Mucosa of rectum (tissue), 2 donors: ENCODE measurements around the gene MPZL1.

ENCODE experiments used
- H3K27ac ChIP-seq, 2 donors: one replicate each; pipeline ENCODE4 v1.7.0; 2013; ENCODE audit warnings: inconsistent platforms in 2 of 2, low read depth in 2 of 2, low read length in 2 of 2
- H3K27me3 ChIP-seq, 2 donors: one replicate each; pipeline ENCODE4 v1.7.0; 2013; ENCODE audit warnings: low read length in 2 of 2; ENCODE audit not compliant: control insufficient read depth in 2 of 2, insufficient read depth in 2 of 2
- H3K36me3 ChIP-seq, 2 donors: one replicate each; pipeline ENCODE4 v1.7.0; 2013; ENCODE audit warnings: low read length in 2 of 2; ENCODE audit not compliant: control insufficient read depth in 2 of 2, insufficient read depth in 2 of 2
- H3K4me1 ChIP-seq, 2 donors: one replicate each; pipeline ENCODE4 v1.7.0; 2013; ENCODE audit warnings: low read length in 2 of 2, mild to moderate bottlenecking in 1 of 2; ENCODE audit not compliant: control insufficient read depth in 2 of 2, insufficient read depth in 2 of 2
- H3K4me3 ChIP-seq, 2 donors: one replicate each; pipeline ENCODE4 v1.7.0; 2013; ENCODE audit warnings: low read length in 2 of 2
- H3K9ac ChIP-seq, 2 donors: one replicate each; pipeline ENCODE4 v1.7.0; 2013; ENCODE audit warnings: low read length in 2 of 2, low read depth in 1 of 2, mild to moderate bottlenecking in 1 of 2
- H3K9me3 ChIP-seq, 2 donors: one replicate each; pipeline ENCODE4 v1.7.0; 2013; ENCODE audit warnings: low read length in 2 of 2; ENCODE audit not compliant: control insufficient read depth in 2 of 2
- donor health status: healthy.
- donor health status: Normal muscosa, but diverticular disease.

Gene MPZL1

DNA sequence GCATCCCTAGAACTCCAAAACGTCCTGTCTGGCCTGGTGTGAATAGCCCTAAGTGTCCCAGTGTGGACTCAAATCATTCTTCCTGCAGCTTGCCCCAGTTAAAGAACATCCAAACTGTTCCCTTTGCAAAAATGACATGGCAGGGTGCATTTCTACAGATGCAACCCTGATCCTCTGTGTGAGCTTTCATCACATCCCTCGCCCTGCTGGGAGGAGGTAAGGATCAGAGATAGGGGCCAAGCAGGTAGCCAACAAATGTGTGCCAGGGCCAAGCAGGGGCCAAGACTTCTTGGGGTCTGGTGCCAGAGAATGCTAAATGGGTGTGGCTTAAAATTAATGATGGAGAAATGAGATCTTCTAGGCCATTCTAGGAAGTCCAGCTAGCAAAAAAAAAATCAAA lies 27.1 kb upstream of the MPZL1 start:
- H3K9me3 ChIP-seq: no peaks in the 10 kb centered on the region
- no peaks in the 10 kb centered on the region for H3K27me3 ChIP-seq
- no peak overlapping the region for H3K4me3 ChIP-seq
- H3K4me1 ChIP-seq: no peaks in the 10 kb centered on the region
- H3K36me3 ChIP-seq: peaks cover 6 to 53% of the 10 kb centered on the region in 2 donors
- no peak overlapping the region for H3K27ac ChIP-seq
- no peak overlapping the region for H3K9ac ChIP-seq

DNA sequence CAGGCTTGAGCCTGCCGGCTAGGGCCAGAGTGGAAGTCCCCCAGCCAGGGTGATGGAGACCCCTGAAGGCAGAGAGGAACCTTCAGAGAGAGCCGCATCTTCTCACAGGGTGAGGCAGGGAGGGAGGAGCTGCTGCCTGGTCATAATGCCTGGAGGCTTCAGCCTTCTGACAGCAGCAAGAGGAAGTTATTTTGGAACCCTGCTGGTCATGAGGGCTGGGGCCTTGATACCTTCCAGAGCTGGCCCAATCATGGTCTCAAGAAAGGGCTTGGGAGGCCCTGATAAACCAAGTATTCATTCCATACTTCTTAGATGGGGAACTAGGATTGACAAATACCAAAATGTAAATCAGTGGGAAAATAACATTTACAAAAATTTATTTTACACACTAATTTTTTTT lies 26.6 kb upstream of the MPZL1 start:
- no peaks in the 10 kb centered on the region for H3K9me3 ChIP-seq
- no peak overlapping the region for H3K27ac ChIP-seq
- peaks cover 6 to 52% of the 10 kb centered on the region in 2 donors for H3K36me3 ChIP-seq
- no peak overlapping the region for H3K9ac ChIP-seq
- no peaks in the 10 kb centered on the region for H3K4me1 ChIP-seq
- H3K4me3 ChIP-seq: no peak overlapping the region
- H3K27me3 ChIP-seq: no peaks in the 10 kb centered on the region

DNA sequence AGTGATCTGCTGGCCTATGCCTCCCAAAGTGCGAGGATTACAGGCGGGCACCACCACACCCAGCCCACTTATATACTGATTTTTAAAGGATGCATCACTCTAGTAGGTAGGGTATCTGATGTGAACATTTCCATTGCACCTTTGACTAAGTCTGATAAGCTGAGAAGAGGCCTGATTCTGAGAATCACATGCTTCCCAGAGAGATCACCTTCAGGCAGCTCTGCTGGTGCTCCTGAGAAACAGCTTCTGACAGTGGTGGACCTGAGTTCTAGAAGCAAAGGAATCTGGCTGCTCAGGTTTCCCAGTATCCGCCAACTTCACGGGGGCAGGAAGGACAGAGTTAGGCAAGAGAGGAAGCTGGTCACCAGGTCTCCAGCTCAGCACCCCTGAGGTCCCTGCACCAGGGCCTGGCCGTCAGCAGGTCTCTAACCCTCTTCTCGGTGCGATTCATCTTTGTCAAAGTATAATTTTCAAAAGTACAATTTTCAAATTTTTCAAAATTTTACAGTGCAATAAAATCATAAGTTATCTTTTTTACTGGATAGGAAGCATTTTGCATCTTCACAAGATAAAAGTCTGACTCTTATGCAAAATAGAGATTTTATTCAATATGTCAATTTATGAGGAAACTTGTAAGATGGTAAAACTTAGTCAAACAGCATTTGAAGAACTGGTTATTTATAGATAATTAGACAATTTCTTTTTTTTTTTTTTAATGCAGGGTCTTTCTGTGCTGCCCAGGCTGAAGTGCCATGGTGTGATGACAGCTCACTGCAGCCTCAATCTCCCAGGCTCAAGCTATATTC lies 25.8 kb upstream of the MPZL1 start:
- H3K4me3 ChIP-seq: no peak overlapping the region
- H3K27ac ChIP-seq: no peak overlapping the region
- no peaks in the 10 kb centered on the region for H3K4me1 ChIP-seq
- H3K9ac ChIP-seq: no peak overlapping the region
- H3K27me3 ChIP-seq: no peaks in the 10 kb centered on the region
- H3K36me3 ChIP-seq: peaks cover 6 to 47% of the 10 kb centered on the region in 2 donors
- H3K9me3 ChIP-seq: no peaks in the 10 kb centered on the region

DNA sequence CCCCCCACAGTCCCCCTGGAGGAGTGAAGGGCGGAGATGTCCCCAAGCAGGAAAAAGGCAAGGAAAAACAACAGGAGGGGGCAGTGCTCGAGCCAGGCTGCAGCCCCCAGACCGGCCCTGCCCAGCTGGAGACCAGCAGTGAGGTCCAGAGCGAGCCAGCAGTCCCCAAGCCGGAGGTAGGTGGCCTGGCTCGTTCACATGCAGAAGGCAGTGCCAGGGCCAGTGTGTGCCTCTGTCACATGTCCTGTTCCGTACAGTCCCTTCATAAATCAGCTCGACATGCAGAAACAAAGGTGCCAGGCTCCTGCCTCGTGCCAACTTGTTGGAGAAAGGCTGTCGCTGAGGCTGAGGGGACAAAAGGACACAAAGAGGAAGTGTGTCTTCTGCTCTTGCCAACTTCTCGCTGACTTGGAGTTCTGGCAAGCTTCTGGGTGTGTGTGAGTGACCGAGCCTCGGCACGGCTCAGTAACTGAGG lies 24.1 kb upstream of the MPZL1 start:
- no peaks in the 10 kb centered on the region for H3K9me3 ChIP-seq
- H3K36me3 ChIP-seq: peaks cover 5 to 42% of the 10 kb centered on the region in 2 donors
- H3K9ac ChIP-seq: no peak overlapping the region
- H3K4me3 ChIP-seq: no peak overlapping the region
- H3K27me3 ChIP-seq: no peaks in the 10 kb centered on the region
- no peaks in the 10 kb centered on the region for H3K4me1 ChIP-seq
- H3K27ac ChIP-seq: no peak overlapping the region

DNA sequence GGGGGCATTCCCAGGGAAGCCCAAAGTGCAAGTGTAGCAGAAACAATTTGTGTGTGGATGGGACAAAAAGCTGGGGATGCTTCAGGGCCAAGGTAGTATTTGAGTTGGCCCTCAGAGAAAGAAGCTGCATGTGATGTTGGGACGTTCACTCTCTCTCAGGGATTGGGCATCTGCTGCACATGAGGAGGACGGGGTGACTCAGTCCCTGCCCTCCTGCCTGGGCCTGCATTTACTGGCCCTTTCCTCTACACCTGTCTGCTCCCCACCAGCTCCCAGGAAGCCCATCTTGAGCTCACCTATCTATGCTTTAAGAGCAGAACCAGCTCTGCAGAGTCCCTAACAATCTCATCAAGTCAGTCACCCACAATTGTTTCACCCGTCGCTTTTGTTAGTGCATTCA lies 23.5 kb upstream of the MPZL1 start:
- H3K4me1 ChIP-seq: no peaks in the 10 kb centered on the region
- peaks cover 5 to 41% of the 10 kb centered on the region in 2 donors for H3K36me3 ChIP-seq
- H3K9me3 ChIP-seq: no peaks in the 10 kb centered on the region
- no peak overlapping the region for H3K27ac ChIP-seq
- no peak overlapping the region for H3K4me3 ChIP-seq
- H3K9ac ChIP-seq: no peak overlapping the region
- no peaks in the 10 kb centered on the region for H3K27me3 ChIP-seq

DNA sequence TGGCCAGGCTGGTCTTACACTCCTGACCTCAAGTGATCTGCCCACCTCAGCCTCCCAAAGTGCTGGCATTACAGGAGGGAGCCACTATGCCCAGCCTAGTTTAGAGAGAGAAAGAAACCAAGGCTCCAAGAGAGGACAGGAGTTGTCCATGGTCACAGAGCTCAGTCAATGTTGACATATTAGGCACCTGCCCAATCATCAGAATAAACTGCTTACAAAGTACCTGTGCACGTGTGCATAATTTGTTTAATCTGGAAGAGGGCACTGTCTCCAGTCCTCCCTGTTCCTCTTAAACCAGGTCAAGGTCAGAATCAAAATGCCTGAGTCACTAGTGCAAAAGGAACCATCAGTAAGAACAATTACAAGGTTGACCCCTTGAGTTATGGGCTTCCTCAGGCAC lies 20.3 kb upstream of the MPZL1 start:
- Histone ChIP-seq H3K9ac (no peak overlapping the region), H3K36me3 (peaks cover 5 to 28% of the 10 kb centered on the region in 2 donors), H3K9me3 (no peaks in the 10 kb centered on the region), H3K27ac (no peak overlapping the region), H3K4me3 (no peak overlapping the region), H3K4me1 (no peaks in the 10 kb centered on the region), H3K27me3 (no peaks in the 10 kb centered on the region)

DNA sequence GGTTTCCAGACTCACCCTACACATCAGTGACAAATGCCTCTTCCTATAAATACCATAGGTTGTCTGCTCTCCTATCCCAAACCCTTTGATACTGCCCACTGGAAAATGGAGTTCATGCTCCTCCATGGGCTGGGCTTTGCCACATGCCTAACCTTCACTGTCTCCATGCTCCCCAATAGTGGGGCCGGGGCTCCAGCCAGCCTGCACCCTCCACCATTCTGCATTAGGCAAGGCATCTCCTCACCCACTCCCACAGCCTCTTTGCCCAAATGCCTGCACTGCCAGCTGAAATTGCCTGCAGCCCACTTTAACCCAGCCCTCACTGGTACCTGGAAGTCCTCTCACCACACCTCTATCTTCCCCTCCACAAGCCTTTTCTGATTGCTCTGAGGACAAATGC lies 18.2 kb upstream of the MPZL1 start:
- peaks cover 0 to under 1% of the 10 kb centered on the region in 2 donors for H3K4me1 ChIP-seq
- no peak overlapping the region for H3K9ac ChIP-seq
- H3K4me3 ChIP-seq: no peak overlapping the region
- no peaks in the 10 kb centered on the region for H3K9me3 ChIP-seq
- H3K27ac ChIP-seq: no peak overlapping the region
- H3K27me3 ChIP-seq: no peaks in the 10 kb centered on the region
- H3K36me3 ChIP-seq: peaks cover 0 to 12% of the 10 kb centered on the region in 2 donors

DNA sequence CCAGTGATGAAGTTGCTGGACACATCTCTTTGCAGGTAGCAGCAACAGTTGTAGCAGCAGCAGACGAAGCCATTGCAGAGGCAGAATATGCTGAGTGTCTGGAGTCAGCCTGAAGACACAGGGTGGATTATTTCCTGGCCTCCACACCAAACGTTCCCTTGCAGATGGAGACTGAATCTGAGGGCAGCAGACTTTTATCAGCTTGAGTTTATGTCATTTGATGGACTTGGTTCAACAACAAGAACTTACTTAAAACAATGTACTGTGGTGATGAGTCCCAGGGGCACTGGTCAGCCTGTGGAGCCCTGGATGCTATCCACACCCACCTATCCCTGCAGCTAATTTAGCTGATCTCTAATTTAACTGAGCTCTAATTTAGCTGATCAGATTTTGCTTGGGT lies 17.1 kb upstream of the MPZL1 start:
- peaks cover 0 to 8% of the 10 kb centered on the region in 2 donors for H3K36me3 ChIP-seq
- H3K27me3 ChIP-seq: no peaks in the 10 kb centered on the region
- no peak overlapping the region for H3K4me3 ChIP-seq
- no peak overlapping the region for H3K27ac ChIP-seq
- peaks cover 0 to 3% of the 10 kb centered on the region in 2 donors for H3K4me1 ChIP-seq
- no peak overlapping the region for H3K9ac ChIP-seq
- no peaks in the 10 kb centered on the region for H3K9me3 ChIP-seq

DNA sequence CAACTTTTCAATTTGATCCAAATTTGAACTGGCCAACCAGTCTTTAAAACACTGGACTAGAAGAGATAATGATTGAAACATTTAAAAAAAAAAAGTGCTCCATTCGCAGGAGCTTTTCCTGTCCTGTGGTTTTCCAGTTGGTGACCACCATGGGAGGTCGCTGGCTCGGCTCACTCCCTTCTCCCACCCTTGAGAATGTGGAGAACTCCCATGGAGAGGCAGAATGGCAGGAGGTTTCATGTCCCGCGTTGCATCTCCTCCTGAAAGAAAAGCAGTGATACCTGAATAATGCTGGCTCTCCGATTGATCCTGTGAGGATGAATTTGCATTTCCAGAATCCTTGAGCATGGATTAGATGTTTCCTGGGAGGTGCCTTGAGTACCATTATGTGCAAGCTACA lies 16.5 kb upstream of the MPZL1 start:
- H3K4me1 ChIP-seq: peaks cover 0 to 3% of the 10 kb centered on the region in 2 donors
- no peak overlapping the region for H3K4me3 ChIP-seq
- peaks cover 0 to 7% of the 10 kb centered on the region in 2 donors for H3K36me3 ChIP-seq
- H3K9me3 ChIP-seq: no peaks in the 10 kb centered on the region
- no peak overlapping the region for H3K9ac ChIP-seq
- no peaks in the 10 kb centered on the region for H3K27me3 ChIP-seq
- H3K27ac ChIP-seq: no peak overlapping the region

DNA sequence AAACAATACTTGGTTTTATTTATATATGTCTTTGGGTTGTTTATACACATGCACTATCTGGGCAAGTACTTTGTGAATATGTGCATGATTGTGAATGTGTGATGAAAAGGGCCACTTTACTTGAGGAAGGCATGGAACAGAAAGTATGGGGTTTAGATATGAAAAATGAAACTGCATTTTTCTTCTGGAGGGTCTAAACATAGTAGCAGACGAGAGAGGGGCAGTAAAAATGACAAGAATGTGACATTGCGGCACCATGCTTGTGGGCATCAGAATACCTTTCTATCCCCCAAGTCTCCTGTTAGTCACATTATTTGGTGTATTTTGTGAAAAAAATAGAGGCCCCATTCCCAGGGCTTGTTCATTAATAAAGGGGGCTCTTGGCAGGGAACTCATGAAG lies 15.4 kb upstream of the MPZL1 start:
- Histone ChIP-seq H3K27ac (no peak overlapping the region), H3K36me3 (peaks cover 0 to 7% of the 10 kb centered on the region in 2 donors)

More for the DNA sequence above, 15.4 kb upstream of the MPZL1 start:
- Histone ChIP-seq H3K9me3 (no peaks in the 10 kb centered on the region), H3K9ac (no peak overlapping the region), H3K4me3 (no peak overlapping the region), H3K4me1 (peaks cover 2 to 8% of the 10 kb centered on the region in 2 donors), H3K27me3 (no peaks in the 10 kb centered on the region)
